Ascending aorta (tissue), 2 donors: Measurements from ENCODE around the gene PPP5C. TPM values are rescaled to one million over a fixed set of nuclear protein-coding genes. Genes with fewer than 3 reads are reported as not detected.
"Not testable (repeated sequence)": the region's sequence is repeated elsewhere in the genome, so short reads cannot be mapped to it uniquely, and the experiment has no call there.

Source experiments
- DNase-seq, 2 donors: peaks; one replicate each; pipeline ENCODE4 v3.0.0-alpha.2; 2019; ENCODE audit warnings: low spot score in 2 of 2
- H3K27ac ChIP-seq, 2 donors: fragments of 200-600 bp; sonication (generic); one replicate each; pipeline ENCODE4 v1.5.1; 2016 to 2017; ENCODE audit warnings: mild to moderate bottlenecking in 1 of 2
- H3K27me3 ChIP-seq: fragments of 200-600 bp; sonication (generic); one replicate; pipeline ENCODE4 v1.5.1; 2017
- H3K36me3 ChIP-seq, 2 donors: fragments of 200-600 bp; sonication (generic); one replicate each; pipeline ENCODE4 v1.5.1; 2016
- H3K4me1 ChIP-seq, 2 donors: fragments of 200-600 bp; sonication (generic); one replicate each; pipeline ENCODE4 v1.5.1; 2016 to 2017; ENCODE audit warnings: mild to moderate bottlenecking in 1 of 2
- H3K4me3 ChIP-seq, 2 donors: fragments of 200-600 bp; sonication (generic); one replicate each; pipeline ENCODE4 v1.5.1; 2016 to 2017; ENCODE audit warnings: mild to moderate bottlenecking in 1 of 2
- H3K9me3 ChIP-seq, 2 donors: fragments of 200-600 bp; sonication (generic); one replicate each; pipeline ENCODE4 v1.5.1; 2016
- intact Hi-C: fragments of 100-400 bp; cut with DNase I; formaldehyde crosslinking; loops from one replicate; pipeline ENCODE4 v1.15.1; 2023
- total RNA-seq: library from RNA; depleted of rRNA; stranded (reverse); fragments of >200 nt; gene quantifications from one replicate; pipeline ENCODE4 v1.1.0, GENCODE V29; 2016
- TF ChIP-seq, protein P1 (sequence below), 3 experiments: fragments of 200-600 bp in 2 of 3; fragments of 450-650 bp in 1 of 3; sonication (generic) in 2 of 3; IDR thresholded peaks; one replicate each; pipeline ENCODE4 v1.5.1; 2016 to 2019; ENCODE audit warnings: antibody characterized with exemption in 3 of 3, mild to moderate bottlenecking in 1 of 3, moderate library complexity in 1 of 3

PPP5C gene
- total RNA-seq, 1 donor from 2014 or later: 96.1 TPM

DNA sequence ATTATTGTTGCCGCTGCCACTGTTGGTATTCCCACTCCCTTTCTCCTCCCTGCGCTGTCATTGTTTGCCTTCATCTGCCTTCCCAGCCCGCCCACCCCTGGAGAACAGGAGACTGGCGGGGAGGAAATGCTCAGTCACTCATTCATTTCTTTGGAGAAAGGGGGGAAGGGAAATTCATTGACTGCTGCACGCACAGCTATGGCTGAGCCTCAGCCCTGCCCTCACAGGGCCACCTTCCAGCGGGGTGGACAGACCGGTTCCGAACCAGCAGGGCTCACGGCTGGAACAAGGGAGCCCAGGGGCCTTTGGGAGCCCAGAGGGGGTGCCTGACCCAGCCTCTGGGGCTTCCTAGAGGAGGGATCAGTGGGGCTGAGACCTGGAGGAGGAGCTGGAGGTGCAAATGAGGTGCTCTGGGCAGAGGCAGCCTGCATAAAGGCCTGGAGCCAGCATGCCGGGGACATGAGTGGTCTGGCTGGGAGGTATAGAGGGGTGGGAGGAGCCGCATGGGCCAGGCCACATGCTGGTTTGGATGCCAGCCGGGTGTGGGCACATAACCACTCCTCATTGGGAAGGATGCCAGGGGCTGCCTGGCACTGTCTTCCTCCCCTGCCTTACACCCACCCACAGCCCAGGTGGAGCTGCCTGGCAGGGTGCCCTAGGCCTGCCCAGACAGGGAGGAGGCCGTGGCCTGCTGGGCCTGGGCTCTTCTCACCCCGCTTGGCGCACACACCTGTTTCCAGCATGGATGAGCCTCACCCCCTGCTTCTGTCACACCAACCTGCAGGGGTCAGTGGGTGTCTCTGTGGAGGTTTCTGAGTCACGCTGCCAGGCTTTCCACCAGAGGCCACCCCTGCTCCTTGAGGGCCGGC, 26.8 kb downstream of the PPP5C start:
- TF ChIP-seq, protein P1, sequence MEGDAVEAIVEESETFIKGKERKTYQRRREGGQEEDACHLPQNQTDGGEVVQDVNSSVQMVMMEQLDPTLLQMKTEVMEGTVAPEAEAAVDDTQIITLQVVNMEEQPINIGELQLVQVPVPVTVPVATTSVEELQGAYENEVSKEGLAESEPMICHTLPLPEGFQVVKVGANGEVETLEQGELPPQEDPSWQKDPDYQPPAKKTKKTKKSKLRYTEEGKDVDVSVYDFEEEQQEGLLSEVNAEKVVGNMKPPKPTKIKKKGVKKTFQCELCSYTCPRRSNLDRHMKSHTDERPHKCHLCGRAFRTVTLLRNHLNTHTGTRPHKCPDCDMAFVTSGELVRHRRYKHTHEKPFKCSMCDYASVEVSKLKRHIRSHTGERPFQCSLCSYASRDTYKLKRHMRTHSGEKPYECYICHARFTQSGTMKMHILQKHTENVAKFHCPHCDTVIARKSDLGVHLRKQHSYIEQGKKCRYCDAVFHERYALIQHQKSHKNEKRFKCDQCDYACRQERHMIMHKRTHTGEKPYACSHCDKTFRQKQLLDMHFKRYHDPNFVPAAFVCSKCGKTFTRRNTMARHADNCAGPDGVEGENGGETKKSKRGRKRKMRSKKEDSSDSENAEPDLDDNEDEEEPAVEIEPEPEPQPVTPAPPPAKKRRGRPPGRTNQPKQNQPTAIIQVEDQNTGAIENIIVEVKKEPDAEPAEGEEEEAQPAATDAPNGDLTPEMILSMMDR (IDR thresholded peaks at IDR 0.05): no peak
- peak; percentile 51 to 84 for DNase-seq
- peaks cover 4 to 19% of the 10 kb centered on the region in 2 donors for H3K36me3 ChIP-seq
- intact Hi-C loops: loop anchor here (2.0 kb wide), 1 partner anchor 23 kb away; no protein-coding TSS in a partner anchor
- H3K4me1 ChIP-seq: peaks cover 10 to 32% of the 10 kb centered on the region in 2 donors
- no peaks in the 10 kb centered on the region for H3K27me3 ChIP-seq
- H3K27ac ChIP-seq: peak overlapping the region; percentile 85 to 90
- H3K4me3 ChIP-seq: peak overlapping the region in 1 of 2 donors; percentile 35
- no peaks in the 10 kb centered on the region for H3K9me3 ChIP-seq

DNA sequence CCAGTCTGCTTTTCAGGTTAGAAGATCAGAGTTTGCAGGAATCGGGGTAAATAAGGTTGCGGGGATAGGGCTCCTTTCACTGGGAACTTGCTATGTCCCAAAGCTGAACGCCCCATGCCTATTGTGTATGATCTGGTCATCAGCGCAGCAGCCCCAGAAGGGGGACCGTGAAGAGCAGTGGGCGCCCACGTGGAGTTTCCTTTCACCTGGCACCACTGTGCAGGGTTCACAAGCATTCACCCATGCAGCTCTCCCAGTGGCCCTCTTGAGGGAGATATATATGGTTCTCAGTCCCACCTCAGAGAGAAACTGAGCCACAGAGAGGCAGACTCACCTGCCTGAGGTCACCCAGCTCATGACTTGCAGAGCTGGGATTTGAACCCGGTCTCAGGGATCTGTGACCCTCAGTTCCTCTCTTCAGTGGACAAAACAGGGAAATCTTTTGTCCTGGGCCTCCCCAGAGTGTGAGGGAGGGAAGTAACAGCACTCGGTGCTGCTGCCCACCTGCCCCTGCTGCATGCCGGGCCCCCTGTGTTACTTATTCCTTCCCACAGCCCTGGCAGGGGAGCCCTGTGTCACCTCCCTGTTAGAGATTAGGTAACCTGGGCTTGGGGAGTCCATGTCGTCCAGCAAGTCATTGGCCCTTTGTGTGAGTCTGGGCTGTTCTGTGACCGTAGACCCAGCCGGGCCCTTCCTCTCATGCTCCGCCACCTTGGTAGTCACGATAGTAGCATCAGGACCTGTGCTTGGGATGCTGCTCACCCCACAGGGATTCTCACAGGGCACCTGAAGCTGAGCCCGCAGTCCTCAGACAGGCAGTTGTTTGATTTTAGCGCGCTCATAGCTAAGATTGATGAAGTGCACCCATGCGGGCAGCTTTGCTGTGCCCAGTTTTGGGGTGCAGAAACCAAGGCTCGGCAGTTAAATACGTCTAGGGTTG, 27.9 kb downstream of the PPP5C start:
- Histone ChIP-seq H3K27me3 (no peaks in the 10 kb centered on the region), H3K4me3 (no peak overlapping the region), H3K4me1 (peaks cover 10 to 43% of the 10 kb centered on the region in 2 donors), H3K36me3 (peaks cover 8 to 19% of the 10 kb centered on the region in 2 donors), H3K27ac (peak overlapping the region; percentile 85 to 90), H3K9me3 (no peaks in the 10 kb centered on the region)
- TF ChIP-seq, protein P1 (IDR thresholded peaks at IDR 0.05): no peak
- intact Hi-C loops: loop anchor here (5.0 kb wide), 1 partner anchor 78 kb away; the partner anchor contains the start of gene HIF3A
- peak in 1 of 2 donors; percentile 60 for DNase-seq

DNA sequence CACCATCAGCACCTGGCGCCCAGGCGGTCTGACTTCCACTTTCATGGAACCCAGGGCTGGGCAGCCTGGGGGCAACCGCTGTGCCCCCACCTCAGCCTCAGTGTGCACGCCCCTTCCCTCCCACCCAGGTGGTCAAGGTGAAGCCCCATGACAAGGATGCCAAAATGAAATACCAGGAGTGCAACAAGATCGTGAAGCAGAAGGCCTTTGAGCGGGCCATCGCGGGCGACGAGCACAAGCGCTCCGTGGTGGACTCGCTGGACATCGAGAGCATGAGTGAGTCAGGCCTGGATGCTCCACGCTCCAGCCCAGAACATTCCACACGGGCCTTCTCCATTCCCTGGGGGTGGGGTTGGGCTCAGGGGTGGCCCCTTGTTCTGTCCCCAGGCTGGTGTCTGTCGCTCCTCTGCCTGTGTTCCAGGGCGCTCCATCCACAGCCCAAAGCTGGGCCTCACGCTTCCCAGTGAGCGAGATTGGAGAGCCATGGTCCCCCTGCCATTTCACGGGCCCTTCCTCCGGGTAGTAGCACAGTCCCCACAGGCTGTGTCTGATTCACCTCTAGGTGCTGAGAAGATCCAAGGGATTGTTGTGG, 28.7 kb downstream of the PPP5C start:
- Histone ChIP-seq H3K4me1 (peaks cover 10 to 47% of the 10 kb centered on the region in 2 donors), H3K36me3 (peaks cover 8 to 27% of the 10 kb centered on the region in 2 donors), H3K27ac (peak overlapping the region; percentile 76 to 85)
- H3K9me3 ChIP-seq, H3K4me3 ChIP-seq, H3K27me3 ChIP-seq: not testable (repeated sequence)
- peak in 1 of 2 donors; percentile 56 for DNase-seq
- intact Hi-C loops: loop anchor here (5.0 kb wide), 1 partner anchor 78 kb away; the partner anchor contains the start of gene HIF3A

DNA sequence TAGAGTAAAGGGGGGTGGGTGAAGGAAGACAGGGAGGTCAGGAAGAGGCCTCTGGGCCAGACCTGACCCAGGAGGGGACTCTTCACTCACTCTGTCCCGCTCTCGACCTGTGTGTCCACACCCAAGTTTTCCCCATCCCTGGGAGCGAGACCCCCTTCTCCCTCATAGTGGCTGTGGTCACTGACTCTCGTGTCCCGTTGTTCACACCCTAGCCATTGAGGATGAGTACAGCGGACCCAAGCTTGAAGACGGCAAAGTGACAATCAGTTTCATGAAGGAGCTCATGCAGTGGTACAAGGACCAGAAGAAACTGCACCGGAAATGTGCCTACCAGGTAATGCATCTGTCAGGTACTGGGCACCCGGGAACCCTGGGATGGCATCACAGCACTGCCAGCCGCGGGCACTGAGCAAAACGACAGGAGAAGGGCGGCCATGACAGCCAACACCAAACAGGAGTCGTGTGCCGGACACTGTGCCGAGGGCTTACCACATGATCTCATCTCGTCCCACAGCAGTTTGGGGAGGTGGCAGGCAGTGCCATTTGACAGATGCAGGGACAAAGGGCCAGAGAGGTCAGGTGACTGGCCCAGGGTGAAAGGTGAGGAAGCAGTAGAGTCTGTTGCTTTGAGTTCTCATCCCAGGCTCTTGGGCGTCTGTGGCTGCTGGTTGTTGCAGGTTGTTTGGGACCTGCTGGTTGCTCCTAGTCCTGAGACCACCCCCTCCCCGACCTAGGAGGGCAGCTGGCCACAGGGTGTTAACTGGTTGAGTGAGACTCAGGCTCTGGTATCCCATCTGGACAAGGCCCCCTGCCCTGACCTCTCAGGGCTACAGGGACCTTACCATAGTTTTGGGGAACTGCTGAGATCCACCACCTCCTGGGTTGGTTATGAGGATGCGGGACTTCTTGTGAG, 29.6 kb downstream of the PPP5C start:
- H3K27me3 ChIP-seq: no peaks in the 10 kb centered on the region
- no peaks in the 10 kb centered on the region for H3K9me3 ChIP-seq
- no peak overlapping the region for H3K4me3 ChIP-seq
- intact Hi-C loops: loop anchor here (5.0 kb wide), 1 partner anchor 79 kb away; the partner anchor contains the start of gene HIF3A
- TF ChIP-seq, protein P1 (IDR thresholded peaks at IDR 0.05): no peak
- H3K27ac ChIP-seq: peak overlapping the region; percentile 74 to 76
- DNase-seq: peak in 1 of 2 donors; percentile 62
- peaks cover 8 to 33% of the 10 kb centered on the region in 2 donors for H3K36me3 ChIP-seq
- peaks cover 10 to 47% of the 10 kb centered on the region in 2 donors for H3K4me1 ChIP-seq

DNA sequence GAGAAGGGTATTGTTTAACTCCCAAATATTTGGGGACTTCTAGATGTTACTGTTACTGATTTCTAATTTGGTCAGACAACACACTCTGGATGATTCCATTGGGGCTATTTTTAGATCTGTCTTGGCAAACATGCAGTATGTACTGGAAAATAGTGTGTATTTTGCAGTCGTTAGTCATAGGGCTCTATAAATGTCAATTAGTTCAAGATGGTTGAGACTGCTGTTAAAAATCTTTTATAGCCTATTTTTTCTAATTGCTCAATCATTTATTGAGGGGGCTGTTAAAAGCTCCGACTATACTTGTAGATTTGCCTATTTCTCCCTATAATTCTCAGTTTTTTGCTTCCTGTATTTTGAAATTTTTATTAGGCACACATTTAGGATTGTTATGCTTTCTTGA, 31.4 kb downstream of the PPP5C start:
- no peak overlapping the region for H3K4me3 ChIP-seq
- DNase-seq: peak in 1 of 2 donors; percentile 31
- H3K27me3 ChIP-seq: no peaks in the 10 kb centered on the region
- H3K36me3 ChIP-seq: peaks cover 15 to 51% of the 10 kb centered on the region in 2 donors
- TF ChIP-seq, protein P1 (IDR thresholded peaks at IDR 0.05): no peak
- H3K9me3 ChIP-seq: no peaks in the 10 kb centered on the region
- peak overlapping the region; percentile 74 to 76 for H3K27ac ChIP-seq
- H3K4me1 ChIP-seq: peaks cover 3 to 37% of the 10 kb centered on the region in 2 donors
- intact Hi-C loops: loop anchor here (5.0 kb wide), 1 partner anchor 81 kb away; the partner anchor contains the start of gene HIF3A
